ENCODE results near the gene NOTCH1. TPM values are rescaled to one million over a fixed set of nuclear protein-coding genes. Genes with fewer than 3 reads are reported as not detected.

NOTCH1 gene
- total and polyA plus RNA-seq, 12 donors = 0.81 to 31.5 (median 24.0) TPM

- WGBS, 4 donors = 82 to 93% (median 86%) methylated on average over 10 to 18 of the region's 18 CpGs
- H3K4me1 ChIP-seq (replicated peaks in 1 of 2) = peaks cover 0 to 44% of the 10 kb centered on the region in 2 donors
- no peak overlapping the region for H3K27ac ChIP-seq
Observed at GRCh38 chr9:136534366-136534765, 11.5 kb downstream of the NOTCH1 start.

GRCh38 chr9:136533775-136534157 is 12.1 kb downstream of the NOTCH1 start:
- no peaks in the 10 kb centered on the region for H3K36me3 ChIP-seq (replicated peaks in 1 of 2)
- no peak for DNase-seq
- no peak overlapping the region for H3K4me3 ChIP-seq
- WGBS, 4 donors = 58 to 92% (median 67%) methylated on average over 5 to 22 of the region's 22 CpGs
- no peaks in the 10 kb centered on the region for H3K9me3 ChIP-seq (replicated peaks in 1 of 3)
- peaks cover 0 to 43% of the 10 kb centered on the region in 2 donors for H3K4me1 ChIP-seq (replicated peaks in 1 of 2)
- H3K27ac ChIP-seq = no peak overlapping the region
- no peaks in the 10 kb centered on the region for H3K27me3 ChIP-seq
- no peak for TF ChIP-seq CTCF (IDR thresholded peaks at IDR 0.05)
- no peak for TF ChIP-seq POLR2A (IDR thresholded peaks at IDR 0.05)
- intact Hi-C loops (cut with DNase I) = no loop called here

More at GRCh38 chr9:136534366-136534765, 11.5 kb downstream of the NOTCH1 start:
- H3K36me3 ChIP-seq (replicated peaks in 1 of 2) = no peaks in the 10 kb centered on the region
- H3K9me3 ChIP-seq (replicated peaks in 1 of 3) = no peaks in the 10 kb centered on the region
- DNase-seq = no peak
- TF ChIP-seq POLR2A (IDR thresholded peaks at IDR 0.05) = no peak
- intact Hi-C loops (cut with DNase I) = no loop called here
- no peak overlapping the region for H3K4me3 ChIP-seq
- H3K27me3 ChIP-seq = no peaks in the 10 kb centered on the region

GRCh38 chr9:136532799-136533774 is 12.8 kb downstream of the NOTCH1 start:
- DNase-seq = no peak
- Histone ChIP-seq H3K27me3 (no peaks in the 10 kb centered on the region), H3K36me3 (replicated peaks in 1 of 2) (no peaks in the 10 kb centered on the region), H3K27ac (peak overlapping the region in 1 of 5 donors; percentile 34), H3K9me3 (replicated peaks in 1 of 3) (no peaks in the 10 kb centered on the region), H3K4me3 (no peak overlapping the region), H3K4me1 (replicated peaks in 1 of 2) (peaks cover 0 to 44% of the 10 kb centered on the region in 2 donors)
- WGBS, 4 donors = 67 to 81% (median 69%) methylated on average over 5 to 35 of the region's 35 CpGs
- no peak for TF ChIP-seq POLR2A (IDR thresholded peaks at IDR 0.05)
- no peak for TF ChIP-seq CTCF (IDR thresholded peaks at IDR 0.05)
- intact Hi-C loops (cut with DNase I) = no loop called here

- 64 to 78% (median 74%) methylated on average over 5 to 39 of the region's 39 CpGs for WGBS, 4 donors
- Histone ChIP-seq H3K36me3 (replicated peaks in 1 of 2) (no peaks in the 10 kb centered on the region), H3K9me3 (replicated peaks in 1 of 3) (no peaks in the 10 kb centered on the region), H3K4me1 (replicated peaks in 1 of 2) (peaks cover 0 to 36% of the 10 kb centered on the region in 2 donors), H3K27ac (peak overlapping the region in 1 of 5 donors; percentile 34), H3K4me3 (no peak overlapping the region), H3K27me3 (no peaks in the 10 kb centered on the region)
- intact Hi-C loops (cut with DNase I) = no loop called here
- TF ChIP-seq CTCF (IDR thresholded peaks at IDR 0.05) (no peak), POLR2A (IDR thresholded peaks at IDR 0.05) (no peak)
- no peak for DNase-seq
Observed at GRCh38 chr9:136531904-136532798, 13.7 kb downstream of the NOTCH1 start.

Measured in adrenal gland (tissue), 12 donors.